Fibroblast of skin of scalp (primary cell): ENCODE results near the gene CORO1A. TPM values are rescaled to one million over a fixed set of nuclear protein-coding genes. Genes with fewer than 3 reads are reported as not detected.
"Not testable (repeated sequence)": the region's sequence is repeated elsewhere in the genome, so short reads cannot be mapped to it uniquely, and the experiment has no call there.

Experiments used
- DNase-seq: peaks from one replicate; pipeline ENCODE4 v3.0.0-alpha.2; 2013
- polyA plus RNA-seq, 2 experiments: library from polyadenylated mRNA; unstranded; fragments of 120-200 nt; gene quantifications; one replicate each; pipeline ENCODE4 v1.2.1, GENCODE V29; 2013; ENCODE audit not compliant: insufficient read length in 2 of 2

The CORO1A gene
- polyA plus RNA-seq (2013, experiment 1 of 2; ENCODE audit: insufficient read length), result 9.2 TPM
- 8.1 TPM for polyA plus RNA-seq (2013, experiment 2 of 2; ENCODE audit: insufficient read length)

- peak; percentile 78 for DNase-seq
Measured at GRCh38 chr16:30183233-30184095, at the start of gene CORO1A. Gene CORO1A, plus strand, starts transcription at chr16:30183602. Its CDS starts 1,608 bp downstream, at chr16:30185210.

- DNase-seq, result no peak
Measured at GRCh38 chr16:30136971-30137605, 46.3 kb upstream of the CORO1A start.

GRCh38 chr16:30137897-30138296, 45.5 kb upstream of the CORO1A start:
- DNase-seq, result no peak

GRCh38 chr16:30139583-30140481, 43.6 kb upstream of the CORO1A start:
- DNase-seq, result no peak

GRCh38 chr16:30141750-30142149, 41.7 kb upstream of the CORO1A start:
- no peak for DNase-seq

GRCh38 chr16:30142672-30143346, 40.6 kb upstream of the CORO1A start:
- no peak for DNase-seq

- DNase-seq, result no peak
Measured at GRCh38 chr16:30143347-30143702, 40.1 kb upstream of the CORO1A start.

- DNase-seq, result no peak
Measured at GRCh38 chr16:30144017-30144416, 39.4 kb upstream of the CORO1A start.

- no peak for DNase-seq
Measured at GRCh38 chr16:30144917-30145316, 38.5 kb upstream of the CORO1A start.

GRCh38 chr16:30145657-30146056, 37.7 kb upstream of the CORO1A start:
- no peak for DNase-seq

GRCh38 chr16:30147843-30148510, 35.4 kb upstream of the CORO1A start:
- DNase-seq, result no peak

GRCh38 chr16:30149250-30149930, 34.0 kb upstream of the CORO1A start:
- no peak for DNase-seq

GRCh38 chr16:30151091-30151490, 32.3 kb upstream of the CORO1A start:
- no peak for DNase-seq

GRCh38 chr16:30152517-30152916, 30.9 kb upstream of the CORO1A start:
- no peak for DNase-seq

GRCh38 chr16:30155188-30155587, 28.2 kb upstream of the CORO1A start:
- DNase-seq, result no peak

GRCh38 chr16:30157214-30157613, 26.2 kb upstream of the CORO1A start:
- no peak for DNase-seq

GRCh38 chr16:30163538-30163937, 19.9 kb upstream of the CORO1A start:
- no peak for DNase-seq

- DNase-seq, result no peak
Measured at GRCh38 chr16:30166202-30166902, 17.1 kb upstream of the CORO1A start.

GRCh38 chr16:30168746-30169145, 14.7 kb upstream of the CORO1A start:
- not testable (repeated sequence) for DNase-seq

GRCh38 chr16:30169416-30169815, 14.0 kb upstream of the CORO1A start:
- not testable (repeated sequence) for DNase-seq
